Measurements from ENCODE around the gene GUCD1.

- no peak for TF ChIP-seq CTCF (IDR thresholded peaks at IDR 0.05 in 2 of 3, conservative IDR thresholded peaks at IDR 0.05 in 1 of 3; ENCODE audit: control insufficient read depth in 2 of 3, extremely low read depth in 1 of 3, insufficient read depth in 1 of 3, low read depth in 3 of 3, low read length in 3 of 3)
- no peak for TF ChIP-seq HDAC6 (IDR thresholded peaks at IDR 0.05; ENCODE audit: unreplicated experiment)
- TF ChIP-seq ZBTB11 (CRISPR knock-in tag; IDR thresholded peaks at IDR 0.05), result no peak
Observed at GRCh38 chr22:24499706-24500276, 55.1 kb downstream of the GUCD1 start.

All from GM12878 (cell line).